GM12864 (cell line): ENCODE results near the gene RDH16.
"Not testable (repeated sequence)": the region's sequence is repeated elsewhere in the genome, so short reads cannot be mapped to it uniquely, and the experiment has no call there.

Experiments
- DNase-seq: peaks from one replicate; pipeline ENCODE4 v3.0.0-alpha.2; 2011; ENCODE audit warnings: low read depth
- H3K4me3 ChIP-seq: 2 replicates; pipeline ENCODE4 v1.5.1; 2011; ENCODE audit warnings: mild to moderate bottlenecking, low read depth, low read length, control low read depth
- CTCF ChIP-seq: IDR thresholded peaks from 2 replicates; pipeline ENCODE4 v1.5.1; 2011; ENCODE audit warnings: low read depth, mild to moderate bottlenecking, moderate library complexity, low read length, control low read depth, inconsistent platforms; ENCODE audit errors: missing control alignments

Gene RDH16

GRCh38 chr12:56987551-56988053 lies 30.2 kb upstream of the RDH16 start:
- peak; percentile 97 for TF ChIP-seq CTCF
- no peak for DNase-seq
- H3K4me3 ChIP-seq: no peak overlapping the region

- TF ChIP-seq CTCF: no peak
- no peak overlapping the region for H3K4me3 ChIP-seq
- no peak for DNase-seq
Measured at GRCh38 chr12:56987011-56987410, 29.6 kb upstream of the RDH16 start.

GRCh38 chr12:56985714-56986113 lies 28.3 kb upstream of the RDH16 start:
- DNase-seq, H3K4me3 ChIP-seq: not testable (repeated sequence)

- TF ChIP-seq CTCF: no peak
- no peak overlapping the region for H3K4me3 ChIP-seq
Measured at GRCh38 chr12:56983386-56983785, 26.0 kb upstream of the RDH16 start.

GRCh38 chr12:56982578-56983236 lies 25.3 kb upstream of the RDH16 start:
- not testable (repeated sequence) for DNase-seq, H3K4me3 ChIP-seq

More at GRCh38 chr12:56983386-56983785, 26.0 kb upstream of the RDH16 start:
- no peak for DNase-seq

GRCh38 chr12:56980941-56981530 lies 23.6 kb upstream of the RDH16 start:
- TF ChIP-seq CTCF: no peak
- H3K4me3 ChIP-seq: no peak overlapping the region
- no peak for DNase-seq

- no peak overlapping the region for H3K4me3 ChIP-seq
- DNase-seq: no peak
Measured at GRCh38 chr12:56980268-56980667, 22.9 kb upstream of the RDH16 start.

More at GRCh38 chr12:56980268-56980667, 22.9 kb upstream of the RDH16 start:
- TF ChIP-seq CTCF: no peak
